DMS114 treated with DMSO at 0.1 percent for 48 hours (cell line): ENCODE measurements around the gene ARHGAP29.

ENCODE experiments used
- DNase-seq: peaks from one replicate; lab custom pipeline; 2025; ENCODE audit not compliant: unreplicated experiment; lab: John Stamatoyannopoulos, UW

Gene ARHGAP29

GRCh38 chr1:94126651-94127050, 110.7 kb downstream of the ARHGAP29 start:
- no peak for DNase-seq

GRCh38 chr1:94125551-94126514, 111.6 kb downstream of the ARHGAP29 start:
- no peak for DNase-seq

GRCh38 chr1:94124538-94124937, 112.8 kb downstream of the ARHGAP29 start:
- DNase-seq = no peak

GRCh38 chr1:94122201-94122970, 115.0 kb downstream of the ARHGAP29 start:
- no peak for DNase-seq
